Measurements from ENCODE around the gene NAPEPLD. TPM values are rescaled to one million over a fixed set of nuclear protein-coding genes. Genes with fewer than 3 reads are reported as not detected.

The NAPEPLD gene
- polyA plus RNA-seq, 1 donor from 2014 or later: 8.8 TPM

DNA sequence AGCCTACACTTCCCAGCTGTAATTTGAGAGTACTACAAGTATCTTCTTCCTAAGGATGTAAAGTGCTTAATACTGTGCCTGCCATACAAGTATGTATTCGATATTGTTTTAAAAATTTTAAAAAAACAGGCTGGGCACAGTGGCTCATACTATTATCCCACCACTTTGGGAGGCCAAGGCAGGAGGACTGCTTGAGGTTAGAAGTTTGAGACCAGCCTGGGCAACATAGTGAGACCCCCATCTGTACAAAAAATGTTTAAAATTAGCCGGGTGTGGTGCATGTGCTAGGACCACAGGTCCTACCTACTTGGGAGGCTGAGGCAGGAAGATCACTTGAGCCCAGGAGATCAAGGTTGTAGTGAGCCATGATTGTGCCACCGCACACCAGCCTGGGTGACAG is 65.7 kb downstream of the NAPEPLD start:
- Histone ChIP-seq H3K79me2 (replicated peaks; ENCODE audit: insufficient read depth, low read length) (peaks cover 3% of the 10 kb centered on the region), H3K9me2 (ENCODE audit: insufficient read depth, low read length) (no peaks in the 10 kb centered on the region), H3K27ac (ENCODE audit: low read length) (no peak overlapping the region), H4K20me1 (ENCODE audit: insufficient read depth) (no peaks in the 10 kb centered on the region), H3K4me3 (ENCODE audit: low read length) (no peak overlapping the region), H2AFZ (ENCODE audit: low read depth, low read length) (no peak overlapping the region), H3K9me3 (ENCODE audit: low read length) (no peaks in the 10 kb centered on the region), H3K9ac (ENCODE audit: low read length) (no peak overlapping the region), H3K36me3 (ENCODE audit: insufficient read depth, low read length) (peaks cover 6% of the 10 kb centered on the region), H3K27me3 (ENCODE audit: insufficient read depth, low read depth, low read length) (no peaks in the 10 kb centered on the region), H3F3A (ENCODE audit: insufficient read depth, low read length, poor library complexity, severe bottlenecking) (no peaks in the 10 kb centered on the region), H3K4me2 (ENCODE audit: low read length) (no peak overlapping the region)
- TF ChIP-seq MXI1 (conservative IDR thresholded peaks at IDR 0.05; ENCODE audit: poor library complexity, severe bottlenecking) (no peak), EP300 (conservative IDR thresholded peaks at IDR 0.05; ENCODE audit: poor library complexity, severe bottlenecking) (no peak), POLR2AphosphoS5 (IDR thresholded peaks at IDR 0.05) (no peak), EZH2 (IDR thresholded peaks at IDR 0.05; ENCODE audit: borderline replicate concordance, insufficient read depth, low read length, poor library complexity, severe bottlenecking) (no peak), RAD21 (conservative IDR thresholded peaks at IDR 0.05) (no peak), TAF1 (IDR thresholded peaks at IDR 0.05; ENCODE audit: low read depth) (no peak), SMC3 (conservative IDR thresholded peaks at IDR 0.05; ENCODE audit: poor library complexity) (no peak)
- TF ChIP-seq, protein P1, sequence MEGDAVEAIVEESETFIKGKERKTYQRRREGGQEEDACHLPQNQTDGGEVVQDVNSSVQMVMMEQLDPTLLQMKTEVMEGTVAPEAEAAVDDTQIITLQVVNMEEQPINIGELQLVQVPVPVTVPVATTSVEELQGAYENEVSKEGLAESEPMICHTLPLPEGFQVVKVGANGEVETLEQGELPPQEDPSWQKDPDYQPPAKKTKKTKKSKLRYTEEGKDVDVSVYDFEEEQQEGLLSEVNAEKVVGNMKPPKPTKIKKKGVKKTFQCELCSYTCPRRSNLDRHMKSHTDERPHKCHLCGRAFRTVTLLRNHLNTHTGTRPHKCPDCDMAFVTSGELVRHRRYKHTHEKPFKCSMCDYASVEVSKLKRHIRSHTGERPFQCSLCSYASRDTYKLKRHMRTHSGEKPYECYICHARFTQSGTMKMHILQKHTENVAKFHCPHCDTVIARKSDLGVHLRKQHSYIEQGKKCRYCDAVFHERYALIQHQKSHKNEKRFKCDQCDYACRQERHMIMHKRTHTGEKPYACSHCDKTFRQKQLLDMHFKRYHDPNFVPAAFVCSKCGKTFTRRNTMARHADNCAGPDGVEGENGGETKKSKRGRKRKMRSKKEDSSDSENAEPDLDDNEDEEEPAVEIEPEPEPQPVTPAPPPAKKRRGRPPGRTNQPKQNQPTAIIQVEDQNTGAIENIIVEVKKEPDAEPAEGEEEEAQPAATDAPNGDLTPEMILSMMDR (IDR thresholded peaks at IDR 0.05; ENCODE audit: poor library complexity, severe bottlenecking): no peak
- TF ChIP-seq, protein P2, sequence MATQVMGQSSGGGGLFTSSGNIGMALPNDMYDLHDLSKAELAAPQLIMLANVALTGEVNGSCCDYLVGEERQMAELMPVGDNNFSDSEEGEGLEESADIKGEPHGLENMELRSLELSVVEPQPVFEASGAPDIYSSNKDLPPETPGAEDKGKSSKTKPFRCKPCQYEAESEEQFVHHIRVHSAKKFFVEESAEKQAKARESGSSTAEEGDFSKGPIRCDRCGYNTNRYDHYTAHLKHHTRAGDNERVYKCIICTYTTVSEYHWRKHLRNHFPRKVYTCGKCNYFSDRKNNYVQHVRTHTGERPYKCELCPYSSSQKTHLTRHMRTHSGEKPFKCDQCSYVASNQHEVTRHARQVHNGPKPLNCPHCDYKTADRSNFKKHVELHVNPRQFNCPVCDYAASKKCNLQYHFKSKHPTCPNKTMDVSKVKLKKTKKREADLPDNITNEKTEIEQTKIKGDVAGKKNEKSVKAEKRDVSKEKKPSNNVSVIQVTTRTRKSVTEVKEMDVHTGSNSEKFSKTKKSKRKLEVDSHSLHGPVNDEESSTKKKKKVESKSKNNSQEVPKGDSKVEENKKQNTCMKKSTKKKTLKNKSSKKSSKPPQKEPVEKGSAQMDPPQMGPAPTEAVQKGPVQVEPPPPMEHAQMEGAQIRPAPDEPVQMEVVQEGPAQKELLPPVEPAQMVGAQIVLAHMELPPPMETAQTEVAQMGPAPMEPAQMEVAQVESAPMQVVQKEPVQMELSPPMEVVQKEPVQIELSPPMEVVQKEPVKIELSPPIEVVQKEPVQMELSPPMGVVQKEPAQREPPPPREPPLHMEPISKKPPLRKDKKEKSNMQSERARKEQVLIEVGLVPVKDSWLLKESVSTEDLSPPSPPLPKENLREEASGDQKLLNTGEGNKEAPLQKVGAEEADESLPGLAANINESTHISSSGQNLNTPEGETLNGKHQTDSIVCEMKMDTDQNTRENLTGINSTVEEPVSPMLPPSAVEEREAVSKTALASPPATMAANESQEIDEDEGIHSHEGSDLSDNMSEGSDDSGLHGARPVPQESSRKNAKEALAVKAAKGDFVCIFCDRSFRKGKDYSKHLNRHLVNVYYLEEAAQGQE (IDR thresholded peaks at IDR 0.05; ENCODE audit: borderline replicate concordance): no peak

DNA sequence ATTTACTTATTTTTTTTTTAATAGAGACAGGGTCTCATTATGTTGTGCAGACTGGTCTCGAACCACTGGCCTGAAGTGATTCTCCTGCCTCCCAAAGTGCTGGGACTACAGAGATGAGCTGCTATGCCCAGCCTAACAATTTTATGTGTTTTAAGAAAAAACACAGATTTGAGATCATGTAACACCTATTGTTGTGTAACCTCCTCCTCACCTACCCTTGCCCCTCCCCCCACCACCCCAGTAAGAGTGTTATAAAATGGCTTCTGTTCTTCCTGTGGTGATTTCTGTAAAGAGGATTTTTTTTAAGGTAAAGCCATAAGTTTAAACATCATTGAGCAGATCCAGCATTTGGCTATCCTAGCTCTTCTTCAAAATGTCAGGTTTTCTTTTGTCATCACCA is 66.4 kb downstream of the NAPEPLD start:
- Histone ChIP-seq H3K9me3 (ENCODE audit: low read length) (no peaks in the 10 kb centered on the region), H3K9me2 (ENCODE audit: insufficient read depth, low read length) (no peaks in the 10 kb centered on the region), H2AFZ (ENCODE audit: low read depth, low read length) (no peak overlapping the region), H3K27me3 (ENCODE audit: insufficient read depth, low read depth, low read length) (no peaks in the 10 kb centered on the region), H3K27ac (ENCODE audit: low read length) (no peak overlapping the region), H3K79me2 (replicated peaks; ENCODE audit: insufficient read depth, low read length) (peaks cover 5% of the 10 kb centered on the region), H3K4me2 (ENCODE audit: low read length) (no peak overlapping the region), H3K4me3 (ENCODE audit: low read length) (no peak overlapping the region), H3F3A (ENCODE audit: insufficient read depth, low read length, poor library complexity, severe bottlenecking) (no peaks in the 10 kb centered on the region), H3K36me3 (ENCODE audit: insufficient read depth, low read length) (peaks cover 6% of the 10 kb centered on the region), H3K9ac (ENCODE audit: low read length) (no peak overlapping the region), H4K20me1 (ENCODE audit: insufficient read depth) (no peaks in the 10 kb centered on the region)
- no peak for TF ChIP-seq POLR2AphosphoS5 (IDR thresholded peaks at IDR 0.05)
- no peak for TF ChIP-seq RAD21 (conservative IDR thresholded peaks at IDR 0.05)
- TF ChIP-seq, protein P2 (IDR thresholded peaks at IDR 0.05; ENCODE audit: borderline replicate concordance): no peak
- TF ChIP-seq, protein P1 (IDR thresholded peaks at IDR 0.05; ENCODE audit: poor library complexity, severe bottlenecking): no peak
- TF ChIP-seq SMC3 (conservative IDR thresholded peaks at IDR 0.05; ENCODE audit: poor library complexity): no peak
- TF ChIP-seq EP300 (conservative IDR thresholded peaks at IDR 0.05; ENCODE audit: poor library complexity, severe bottlenecking): no peak
